ENCODE data around the gene SIGLEC9. TPM values are rescaled to one million over a fixed set of nuclear protein-coding genes. Genes with fewer than 3 reads are reported as not detected.

SIGLEC9 gene
- total RNA-seq, 4 donors from 2014 or later = 0.51 to 2.6 (median 1.7) TPM

- H3K9me3 ChIP-seq = no peaks in the 10 kb centered on the region
- H3K4me1 ChIP-seq = no peaks in the 10 kb centered on the region
- TF ChIP-seq CTCF (IDR thresholded peaks at IDR 0.05) = no peak
- TF ChIP-seq POLR2A (IDR thresholded peaks at IDR 0.05) = no peak
- no peaks in the 10 kb centered on the region for H3K36me3 ChIP-seq
- no peak overlapping the region for H3K4me3 ChIP-seq
- no peak overlapping the region for H3K27ac ChIP-seq
- no peaks in the 10 kb centered on the region for H3K27me3 ChIP-seq
- DNase-seq = no peak
- intact Hi-C loops (cut with DNase I; ENCODE audit: low total_unique reads) = no loop called here
Measured at GRCh38 chr19:51127032-51127431, 2.3 kb downstream of the SIGLEC9 start.

- H3K4me3 ChIP-seq = no peak overlapping the region
- intact Hi-C loops (cut with DNase I; ENCODE audit: low total_unique reads) = no loop called here
- H3K36me3 ChIP-seq = no peaks in the 10 kb centered on the region
- H3K9me3 ChIP-seq = no peaks in the 10 kb centered on the region
- no peak for TF ChIP-seq POLR2A (IDR thresholded peaks at IDR 0.05)
- TF ChIP-seq CTCF (IDR thresholded peaks at IDR 0.05) = no peak
- DNase-seq = no peak
- H3K27me3 ChIP-seq = no peaks in the 10 kb centered on the region
- H3K27ac ChIP-seq = no peak overlapping the region
- no peaks in the 10 kb centered on the region for H3K4me1 ChIP-seq
Measured at GRCh38 chr19:51127755-51128154, 3.0 kb downstream of the SIGLEC9 start.

- DNase-seq = no peak
- Histone ChIP-seq H3K36me3 (no peaks in the 10 kb centered on the region), H3K4me3 (no peak overlapping the region), H3K27me3 (no peaks in the 10 kb centered on the region), H3K4me1 (no peaks in the 10 kb centered on the region), H3K27ac (no peak overlapping the region), H3K9me3 (no peaks in the 10 kb centered on the region)
- intact Hi-C loops (cut with DNase I; ENCODE audit: low total_unique reads) = no loop called here
- TF ChIP-seq CTCF (IDR thresholded peaks at IDR 0.05) (no peak), POLR2A (IDR thresholded peaks at IDR 0.05) (no peak)
Measured at GRCh38 chr19:51128227-51128626, 3.5 kb downstream of the SIGLEC9 start.

GRCh38 chr19:51129716-51130115 lies 5.0 kb downstream of the SIGLEC9 start:
- H3K4me3 ChIP-seq = no peak overlapping the region
- no peaks in the 10 kb centered on the region for H3K9me3 ChIP-seq
- DNase-seq = no peak
- no peak for TF ChIP-seq POLR2A (IDR thresholded peaks at IDR 0.05)
- TF ChIP-seq CTCF (IDR thresholded peaks at IDR 0.05) = no peak
- H3K27me3 ChIP-seq = no peaks in the 10 kb centered on the region
- H3K27ac ChIP-seq = no peak overlapping the region
- no peaks in the 10 kb centered on the region for H3K36me3 ChIP-seq
- intact Hi-C loops (cut with DNase I; ENCODE audit: low total_unique reads) = no loop called here
- H3K4me1 ChIP-seq = no peaks in the 10 kb centered on the region

- no peak for TF ChIP-seq POLR2A (IDR thresholded peaks at IDR 0.05)
- TF ChIP-seq CTCF (IDR thresholded peaks at IDR 0.05) = no peak
- no peaks in the 10 kb centered on the region for H3K4me1 ChIP-seq
- no peaks in the 10 kb centered on the region for H3K27me3 ChIP-seq
- H3K36me3 ChIP-seq = no peaks in the 10 kb centered on the region
- H3K9me3 ChIP-seq = no peaks in the 10 kb centered on the region
- DNase-seq = no peak
- H3K4me3 ChIP-seq = no peak overlapping the region
- no peak overlapping the region for H3K27ac ChIP-seq
- intact Hi-C loops (cut with DNase I; ENCODE audit: low total_unique reads) = no loop called here
Measured at GRCh38 chr19:51131780-51132680, 7.3 kb downstream of the SIGLEC9 start.
